Measurements from ENCODE around the gene ASCC1. TPM values are rescaled to one million over a fixed set of nuclear protein-coding genes. Genes with fewer than 3 reads are reported as not detected.

The ASCC1 gene
- total RNA-seq, 2 experiments from 2014 or later = 61.6 to 68.5 TPM

GRCh38 chr10:72065439-72066025 is 150.5 kb downstream of the ASCC1 start:
- peaks cover 36% of the 10 kb centered on the region for H3K36me3 Mint-ChIP-seq (ENCODE audit: low read depth)

GRCh38 chr10:72063703-72064391 is 152.2 kb downstream of the ASCC1 start:
- H3K27me3 Mint-ChIP-seq (ENCODE audit: low read depth) = no peaks in the 10 kb centered on the region
- H3K36me3 Mint-ChIP-seq (ENCODE audit: low read depth) = peaks cover 28% of the 10 kb centered on the region
- DNase-seq = no peak
- no peaks in the 10 kb centered on the region for H3K9me3 Mint-ChIP-seq
- CTCF ChIA-PET = interaction anchor here (0.7 to 1.1 kb wide), 2 partner anchors 15 to 157 kb away, joined by 3 to 7 read pairs; no protein-coding TSS in a partner anchor
- H3K4me3 Mint-ChIP-seq = no peak overlapping the region
- intact Hi-C loops (cut with micrococcal nuclease) = no loop called here
- peaks cover 26% of the 10 kb centered on the region for H3K4me1 Mint-ChIP-seq (ENCODE audit: low read depth)
- H3K27ac Mint-ChIP-seq = peak overlapping the region; percentile 71

More at GRCh38 chr10:72065439-72066025, 150.5 kb downstream of the ASCC1 start:
- H3K9me3 Mint-ChIP-seq = no peaks in the 10 kb centered on the region
- intact Hi-C loops (cut with micrococcal nuclease) = no loop called here
- no peak for DNase-seq
- H3K27ac Mint-ChIP-seq = no peak overlapping the region
- H3K27me3 Mint-ChIP-seq (ENCODE audit: low read depth) = no peaks in the 10 kb centered on the region
- H3K4me3 Mint-ChIP-seq = no peak overlapping the region
- peaks cover 19% of the 10 kb centered on the region for H3K4me1 Mint-ChIP-seq (ENCODE audit: low read depth)
- CTCF ChIA-PET = interaction anchor here (0.6 to 1.1 kb wide), 5 partner anchors 10 to 189 kb away, joined by 3 to 7 read pairs (median 4); no protein-coding TSS in a partner anchor

- CTCF ChIA-PET = interaction anchor here (0.7 to 2.2 kb wide), 3 partner anchors 14 to 16 kb away, joined by 3 to 8 read pairs (median 3); no protein-coding TSS in a partner anchor
- H3K9me3 Mint-ChIP-seq = no peaks in the 10 kb centered on the region
- H3K4me1 Mint-ChIP-seq (ENCODE audit: low read depth) = peaks cover 29% of the 10 kb centered on the region
Observed at GRCh38 chr10:72062832-72063702, 153.0 kb downstream of the ASCC1 start.

GRCh38 chr10:72062382-72062781 is 153.7 kb downstream of the ASCC1 start:
- Mint-ChIP-seq H3K9me3 (no peaks in the 10 kb centered on the region), H3K4me3 (no peak overlapping the region), H3K27ac (peak overlapping the region; percentile 40), H3K4me1 (ENCODE audit: low read depth) (peaks cover 31% of the 10 kb centered on the region), H3K27me3 (ENCODE audit: low read depth) (no peaks in the 10 kb centered on the region), H3K36me3 (ENCODE audit: low read depth) (peaks cover 24% of the 10 kb centered on the region)
- intact Hi-C loops (cut with micrococcal nuclease) = no loop called here
- CTCF ChIA-PET = interaction anchor here (0.5 to 2.2 kb wide), 3 partner anchors 14 to 297 kb away, joined by 3 to 8 read pairs (median 3); no protein-coding TSS in a partner anchor
- no peak for DNase-seq

More at GRCh38 chr10:72062832-72063702, 153.0 kb downstream of the ASCC1 start:
- H3K36me3 Mint-ChIP-seq (ENCODE audit: low read depth) = peaks cover 24% of the 10 kb centered on the region
- intact Hi-C loops (cut with micrococcal nuclease) = no loop called here
- no peaks in the 10 kb centered on the region for H3K27me3 Mint-ChIP-seq (ENCODE audit: low read depth)
- H3K4me3 Mint-ChIP-seq = no peak overlapping the region
- no peak for DNase-seq
- peak overlapping the region; percentile 71 for H3K27ac Mint-ChIP-seq

GRCh38 chr10:72061930-72062329 is 154.1 kb downstream of the ASCC1 start:
- Mint-ChIP-seq H3K9me3 (no peaks in the 10 kb centered on the region), H3K36me3 (ENCODE audit: low read depth) (peaks cover 24% of the 10 kb centered on the region), H3K4me3 (no peak overlapping the region), H3K27ac (no peak overlapping the region), H3K4me1 (ENCODE audit: low read depth) (peaks cover 31% of the 10 kb centered on the region), H3K27me3 (ENCODE audit: low read depth) (no peaks in the 10 kb centered on the region)
- intact Hi-C loops (cut with micrococcal nuclease) = no loop called here
- no peak for DNase-seq
- CTCF ChIA-PET = interaction anchor here (0.5 to 2.2 kb wide), 3 partner anchors 13 to 297 kb away, joined by 3 to 8 read pairs (median 3); no protein-coding TSS in a partner anchor

- H3K4me1 Mint-ChIP-seq (ENCODE audit: low read depth) = peaks cover 31% of the 10 kb centered on the region
Observed at GRCh38 chr10:72061491-72061890, 154.6 kb downstream of the ASCC1 start.

GRCh38 chr10:72059843-72060822 is 155.9 kb downstream of the ASCC1 start:
- DNase-seq = no peak
- Mint-ChIP-seq H3K36me3 (ENCODE audit: low read depth) (peaks cover 13% of the 10 kb centered on the region), H3K4me3 (peak overlapping the region; percentile 2), H3K4me1 (ENCODE audit: low read depth) (peaks cover 31% of the 10 kb centered on the region), H3K27ac (peak overlapping the region; percentile 74), H3K27me3 (ENCODE audit: low read depth) (no peaks in the 10 kb centered on the region), H3K9me3 (no peaks in the 10 kb centered on the region)
- CTCF ChIA-PET = interaction anchor here (1.1 to 3.6 kb wide), 5 partner anchors 11 to 165 kb away, joined by 3 to 18 read pairs (median 4); no protein-coding TSS in a partner anchor
- intact Hi-C loops (cut with micrococcal nuclease) = no loop called here

More at GRCh38 chr10:72061491-72061890, 154.6 kb downstream of the ASCC1 start:
- Mint-ChIP-seq H3K4me3 (no peak overlapping the region), H3K27me3 (ENCODE audit: low read depth) (no peaks in the 10 kb centered on the region), H3K9me3 (no peaks in the 10 kb centered on the region), H3K36me3 (ENCODE audit: low read depth) (peaks cover 21% of the 10 kb centered on the region), H3K27ac (peak overlapping the region; percentile 50)
- peak; percentile 35 for DNase-seq
- CTCF ChIA-PET = interaction anchor here (2.2 kb wide), 1 partner anchor 13 kb away, joined by 8 read pairs; no protein-coding TSS in a partner anchor
- intact Hi-C loops (cut with micrococcal nuclease) = no loop called here

- peaks cover 11% of the 10 kb centered on the region for H3K36me3 Mint-ChIP-seq (ENCODE audit: low read depth)
- H3K4me3 Mint-ChIP-seq = no peak overlapping the region
- CTCF ChIA-PET = interaction anchor here (0.5 to 3.6 kb wide), 6 partner anchors 10 to 281 kb away, joined by 3 to 18 read pairs (median 4); no protein-coding TSS in a partner anchor
- no peaks in the 10 kb centered on the region for H3K27me3 Mint-ChIP-seq (ENCODE audit: low read depth)
- no peak overlapping the region for H3K27ac Mint-ChIP-seq
- DNase-seq = peak; percentile 38
- H3K9me3 Mint-ChIP-seq = no peaks in the 10 kb centered on the region
- H3K4me1 Mint-ChIP-seq (ENCODE audit: low read depth) = peaks cover 34% of the 10 kb centered on the region
- intact Hi-C loops (cut with micrococcal nuclease) = no loop called here
Observed at GRCh38 chr10:72058989-72059842, 156.9 kb downstream of the ASCC1 start.

GRCh38 chr10:72058347-72058898 is 157.7 kb downstream of the ASCC1 start:
- H3K4me3 Mint-ChIP-seq = no peak overlapping the region
- CTCF ChIA-PET = interaction anchor here (0.5 to 3.6 kb wide), 4 partner anchors 9 to 281 kb away, joined by 3 to 18 read pairs (median 5); no protein-coding TSS in a partner anchor
- H3K36me3 Mint-ChIP-seq (ENCODE audit: low read depth) = peaks cover 9% of the 10 kb centered on the region
- H3K27ac Mint-ChIP-seq = no peak overlapping the region
- H3K9me3 Mint-ChIP-seq = no peaks in the 10 kb centered on the region
- no peak for DNase-seq
- H3K27me3 Mint-ChIP-seq (ENCODE audit: low read depth) = no peaks in the 10 kb centered on the region
- H3K4me1 Mint-ChIP-seq (ENCODE audit: low read depth) = peaks cover 32% of the 10 kb centered on the region
- intact Hi-C loops (cut with micrococcal nuclease) = no loop called here

All from activated naive CD4-positive, alpha-beta T cell treated with anti-CD3 and anti-CD28 coated beads for 36 hours (primary cell).